NCI-H1930 (cell line): Measurements from ENCODE around the gene RPUSD3.

Source experiments
- DNase-seq, 2 experiments: peaks; one replicate each; lab custom pipeline; 2025; lab: John Stamatoyannopoulos, UW

Gene RPUSD3

DNA sequence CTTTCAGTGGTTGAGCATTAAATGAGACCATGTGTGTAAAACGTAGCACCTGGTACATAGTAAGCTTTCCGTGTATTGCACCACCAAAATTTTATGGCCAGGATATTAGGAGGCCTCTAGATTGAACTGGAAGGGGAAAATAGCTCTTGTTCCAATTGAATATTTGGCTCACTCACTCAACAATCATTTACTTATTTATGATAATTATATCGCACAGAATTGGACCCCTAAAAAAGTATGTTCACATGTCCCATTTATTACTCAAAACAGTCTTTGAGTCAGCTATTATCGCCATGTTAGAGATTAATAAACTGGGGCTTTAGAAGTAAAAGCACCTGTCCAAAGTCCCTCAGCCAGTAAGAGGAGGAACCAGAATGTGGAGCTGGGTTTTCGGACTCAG, 38.8 kb downstream of the RPUSD3 start:
- no peak for DNase-seq

DNA sequence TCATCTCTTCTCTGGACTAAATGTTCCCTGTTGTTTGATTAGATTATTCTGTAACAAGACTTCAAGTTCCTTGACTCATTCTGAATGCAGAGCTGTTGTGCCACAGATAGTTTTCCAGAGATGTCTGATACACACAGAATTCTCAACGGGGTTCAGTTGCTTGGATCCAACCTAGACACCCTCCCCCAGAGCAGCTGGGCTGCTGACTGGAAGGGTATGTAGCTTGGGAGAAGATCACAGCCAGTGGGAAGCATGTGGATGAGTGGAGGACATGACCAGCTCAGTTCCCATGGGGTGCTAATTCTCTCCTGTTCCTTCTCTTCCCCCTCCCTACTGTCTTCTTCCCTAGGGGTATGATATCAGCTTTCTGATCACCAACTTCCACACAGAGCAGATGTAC, 40.3 kb downstream of the RPUSD3 start:
- DNase-seq = no peak

GRCh38 chr3:9800529-9800928, 43.3 kb downstream of the RPUSD3 start:
- DNase-seq = no peak

GRCh38 chr3:9797196-9797945, 46.4 kb downstream of the RPUSD3 start:
- no peak for DNase-seq

DNA sequence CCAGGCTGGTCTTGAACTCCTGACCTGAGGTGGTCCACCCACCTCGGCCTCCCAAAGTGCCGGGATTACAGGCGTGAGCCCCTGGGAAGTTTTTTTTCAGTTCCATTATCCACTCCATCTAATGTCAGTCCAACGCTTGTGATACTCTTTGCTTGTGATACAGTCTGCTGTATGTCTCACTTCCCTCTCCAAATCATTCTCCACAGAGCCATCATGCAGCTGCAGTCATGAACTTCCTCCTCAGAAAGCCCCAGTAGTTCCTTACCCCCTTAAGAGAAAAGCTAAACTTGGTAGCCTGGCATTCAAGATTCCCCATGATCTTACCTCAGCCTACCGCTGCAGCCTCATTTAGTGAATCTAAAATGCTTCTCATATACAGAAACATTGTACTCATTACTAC, 48.6 kb downstream of the RPUSD3 start:
- no peak for DNase-seq

DNA sequence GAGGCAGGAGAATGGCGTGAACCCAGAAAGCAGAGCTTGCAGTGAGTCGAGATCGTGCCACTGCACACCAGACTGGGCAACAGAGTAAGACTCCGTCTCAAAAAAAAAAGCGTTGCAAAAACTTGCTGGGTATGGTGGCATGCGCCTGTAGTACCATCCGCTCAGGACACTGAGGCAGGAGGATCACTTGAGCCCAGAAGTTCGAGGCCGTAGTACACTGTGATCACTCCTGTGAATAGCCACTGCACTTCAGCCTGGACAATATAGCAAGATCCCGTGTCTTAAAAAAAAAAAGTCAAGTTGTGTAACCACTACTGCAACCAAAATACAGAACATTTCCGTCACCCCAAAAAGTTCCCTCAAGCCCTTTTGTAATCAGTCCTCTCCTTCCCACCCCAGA, 49.4 kb downstream of the RPUSD3 start:
- DNase-seq = no peak

DNA sequence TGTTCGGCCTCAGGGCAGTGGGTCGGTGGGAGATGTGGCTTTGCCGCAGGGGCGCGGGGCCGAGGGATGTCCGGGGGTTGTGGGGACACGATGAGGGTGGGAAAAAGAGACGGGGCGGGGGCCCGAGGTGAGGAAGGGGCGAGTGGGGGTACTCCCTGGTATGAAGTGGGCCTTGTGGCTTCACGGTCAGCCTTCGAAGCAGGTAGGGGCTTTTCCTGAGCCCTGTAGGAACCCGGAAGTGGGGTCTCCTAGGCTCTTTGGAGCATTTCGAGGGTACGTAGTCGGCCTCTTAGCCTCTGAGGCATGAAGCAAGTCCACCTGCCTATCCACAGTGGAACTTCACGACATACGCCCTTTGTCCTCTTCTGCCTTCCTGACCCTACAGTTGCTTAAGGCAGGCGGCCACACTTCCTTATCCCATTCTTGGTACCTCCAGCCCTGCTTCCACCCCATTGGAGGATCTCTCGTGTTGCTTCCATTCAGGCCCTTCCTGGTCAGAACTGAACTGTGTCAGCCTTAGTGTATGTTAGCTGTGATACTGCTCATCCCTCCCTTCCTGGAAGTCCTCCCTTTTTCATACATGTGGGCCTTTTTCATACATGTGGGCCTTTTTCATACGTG, 50.5 kb downstream of the RPUSD3 start:
- no peak for DNase-seq

DNA sequence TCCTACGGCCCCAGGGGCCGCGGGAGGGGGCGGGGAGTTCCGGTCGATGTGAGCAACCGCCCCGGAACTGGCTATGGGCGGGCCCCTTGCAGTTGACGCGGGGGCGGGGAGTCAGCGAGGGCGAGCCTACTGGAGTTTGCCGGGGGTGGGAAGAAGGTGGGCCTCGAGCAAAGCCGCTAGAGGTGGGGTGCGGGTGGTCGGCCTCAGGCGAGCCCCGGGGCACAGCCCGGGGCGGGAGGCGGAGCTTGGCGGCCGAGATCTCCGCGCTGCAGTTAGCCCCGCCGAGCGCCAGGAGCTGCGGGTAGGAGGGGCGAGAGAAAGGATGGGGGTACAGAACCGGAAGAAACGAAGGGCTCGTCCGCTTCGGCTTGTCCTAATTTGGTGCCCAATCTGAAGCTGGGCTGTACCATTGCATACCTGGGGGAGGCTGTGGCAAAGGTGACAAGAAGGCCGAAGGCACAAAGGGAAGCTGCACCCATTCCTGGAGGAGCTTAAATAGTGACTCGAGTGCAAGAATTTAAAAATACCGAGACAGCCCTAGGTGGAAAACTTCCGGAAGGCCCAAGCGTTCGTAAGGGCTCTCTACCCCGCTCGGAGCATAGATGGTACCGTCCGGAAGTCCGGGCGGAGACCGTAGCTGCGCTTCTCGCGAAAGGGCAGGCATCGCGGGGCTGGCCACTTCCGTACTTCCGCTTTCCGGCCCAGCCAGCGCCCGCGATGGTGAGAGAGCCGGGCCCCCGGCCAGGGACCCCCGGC, 51.2 kb downstream of the RPUSD3 start, which contains the start of the genes ARPC4 and TADA3:
ARPC4 (plus strand) TSS at position 678 of the 756 bp plus-strand sequence; CDS start at position 718, 40 bp downstream.
TADA3 (minus strand) TSS at position 69 of the 756 bp plus-strand sequence. CDS start 1,007 bp downstream, outside the sequence.
- peak; percentile 74 to 85 for DNase-seq

GRCh38 chr3:9791790-9792404, 51.9 kb downstream of the RPUSD3 start:
- DNase-seq = no peak

DNA sequence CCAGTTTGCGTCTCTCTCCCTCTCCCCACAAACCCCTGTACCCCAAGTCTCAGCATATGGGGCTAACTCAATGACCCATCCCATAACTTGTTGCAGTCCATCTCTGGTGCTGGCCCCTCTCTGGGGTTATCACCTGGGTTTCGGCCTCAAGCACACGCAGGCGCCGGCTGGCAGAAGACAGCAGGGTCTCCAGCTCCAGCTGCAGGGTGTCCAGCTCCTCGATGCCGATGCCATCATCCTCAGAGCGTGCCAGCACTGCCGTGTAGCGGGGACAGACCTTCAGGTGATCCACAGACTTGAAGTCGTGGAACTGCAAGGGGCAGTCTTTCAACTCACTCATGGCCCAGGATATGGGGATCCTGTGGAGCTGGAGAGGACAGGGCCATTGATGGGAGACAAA, 52.7 kb downstream of the RPUSD3 start:
- DNase-seq = no peak
